Measurements from ENCODE around the gene NOBOX. TPM values are rescaled to one million over a fixed set of nuclear protein-coding genes. Genes with fewer than 3 reads are reported as not detected.

NOBOX gene
- total and polyA plus RNA-seq, 10 of the 15 experiments (the other 5 are each of a cell fraction or from before 2014, with no cell fraction given): not detected

DNA sequence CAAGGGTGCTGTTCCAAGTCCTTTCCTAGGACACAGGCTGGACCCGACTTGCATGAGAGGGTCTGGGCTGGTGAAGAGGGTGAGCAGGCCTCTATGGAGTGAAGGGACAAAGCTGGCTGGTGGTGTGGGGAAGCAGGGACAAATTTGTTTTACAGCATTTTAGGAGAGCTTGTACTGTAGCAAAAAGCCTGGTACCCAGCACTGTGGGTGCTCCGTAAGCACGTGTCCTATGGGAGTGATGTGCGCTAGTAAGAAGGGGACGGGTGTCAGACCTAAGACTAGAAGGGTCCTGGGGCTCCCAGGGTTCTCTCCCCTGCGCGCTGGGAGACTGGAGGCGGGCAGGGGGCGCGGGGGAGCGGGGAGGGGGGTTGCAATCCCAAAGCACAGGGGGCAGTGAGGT is 391 bp downstream of the NOBOX start (continued):
- TF ChIP-seq BHLHE40 (IDR thresholded peaks at IDR 0.05; ENCODE audit: borderline replicate concordance in 1 of 2, low read depth in 2 of 2, low read length in 1 of 2) (no peak), SKIL (IDR thresholded peaks at IDR 0.05; ENCODE audit: low read depth, poor library complexity, severe bottlenecking) (no peak)

DNA sequence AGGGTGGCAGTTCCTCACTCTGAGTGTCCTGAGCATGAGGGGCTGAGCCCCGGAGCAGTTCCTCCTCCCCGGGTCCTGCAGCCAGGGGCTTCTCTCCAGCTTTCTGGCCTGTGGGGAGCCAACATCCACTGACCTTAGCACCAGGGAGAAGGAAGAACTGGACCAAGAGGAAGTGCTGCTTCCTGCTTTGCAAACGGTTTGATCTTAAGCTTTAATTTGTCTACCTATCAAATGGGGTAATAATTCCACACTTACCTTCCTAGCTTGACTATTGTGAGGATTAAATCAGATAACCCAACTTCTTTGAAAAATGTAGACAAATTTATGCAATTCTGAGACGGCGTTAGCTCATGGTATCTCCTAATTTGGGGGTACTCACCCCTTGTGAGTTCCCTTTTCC is 2.0 kb downstream of the NOBOX start:
- BruUV-seq (replicated peaks): no TSS peak
- 22% methylated on average over 5 of the region's 5 CpGs for WGBS (ENCODE audit: insufficient coverage, insufficient replicate concordance, low lambda C conversion rate, missing lambda C conversion rate)
- FAIRE-seq: no peak
- ChIA-PET CTCF (interaction anchor here (1.6 kb wide), 1 partner anchor 10 kb away, joined by 5 read pairs; no protein-coding TSS in a partner anchor), POLR2A (no interaction called here), RAD21 (ENCODE audit: unreplicated experiment) (no interaction called here), SMC1A (ENCODE audit: uncharacterized antibody, unreplicated experiment) (interaction anchor here (1.4 kb wide), 1 partner anchor 9 kb away, joined by 3 read pairs; no protein-coding TSS in a partner anchor)
- H3K79me2 ChIP-seq (ENCODE audit: control insufficient read depth, insufficient read depth, low read length): no peaks in the 10 kb centered on the region
- no peak overlapping the region for H3K4me2 ChIP-seq (ENCODE audit: control insufficient read depth, insufficient read depth)
- H3K36me3 ChIP-seq (ENCODE audit: control insufficient read depth in 2 of 2, insufficient read depth in 2 of 2, low read length in 1 of 2): no peaks in the 10 kb centered on the region
- no peak overlapping the region for H3K9ac ChIP-seq (ENCODE audit: control insufficient read depth, insufficient read depth, low read length)
- H3K27ac ChIP-seq (ENCODE audit: control insufficient read depth, insufficient read depth): no peak overlapping the region
- H3K9me3 ChIP-seq (replicated peaks; ENCODE audit: control insufficient read depth, insufficient read depth, low read length): no peaks in the 10 kb centered on the region
- H3K27me3 ChIP-seq (replicated peaks in 1 of 2; ENCODE audit: control insufficient read depth in 2 of 2, insufficient read depth in 2 of 2, low read length in 1 of 2): no peaks in the 10 kb centered on the region; a peak in 1 of 4 replicates
- no peaks in the 10 kb centered on the region for H3K4me1 ChIP-seq (ENCODE audit: control insufficient read depth, insufficient read depth, low read length)
- H2AFZ ChIP-seq (ENCODE audit: control insufficient read depth, low read depth, low read length): no peak overlapping the region
- no peak overlapping the region for H3K4me3 ChIP-seq
- no peak for ATAC-seq
- intact Hi-C loops (cut with micrococcal nuclease; ENCODE audit: unreplicated experiment): no loop called here
- DNase-seq (ENCODE audit: low read depth, low spot score): no peak
- in situ Hi-C loops (cut with MboI): no loop called here
- H4K20me1 ChIP-seq (ENCODE audit: control insufficient read depth, insufficient read depth): no peaks in the 10 kb centered on the region
- no peak for TF ChIP-seq CREM (IDR thresholded peaks at IDR 0.05; ENCODE audit: low read depth)
- no peak for TF ChIP-seq NBN (IDR thresholded peaks at IDR 0.05)
- TF ChIP-seq CBX5 (IDR thresholded peaks at IDR 0.05; ENCODE audit: low read depth): no peak
- no peak for TF ChIP-seq E4F1 (IDR thresholded peaks at IDR 0.05; ENCODE audit: borderline replicate concordance, partially characterized antibody)
- no peak for TF ChIP-seq PAX5 (IDR thresholded peaks at IDR 0.05; ENCODE audit: borderline replicate concordance, low read depth, low read length)
- no peak for TF ChIP-seq IKZF2 (IDR thresholded peaks at IDR 0.05)
- no peak for TF ChIP-seq TARDBP (IDR thresholded peaks at IDR 0.05; ENCODE audit: borderline replicate concordance)
- TF ChIP-seq, protein P1, sequence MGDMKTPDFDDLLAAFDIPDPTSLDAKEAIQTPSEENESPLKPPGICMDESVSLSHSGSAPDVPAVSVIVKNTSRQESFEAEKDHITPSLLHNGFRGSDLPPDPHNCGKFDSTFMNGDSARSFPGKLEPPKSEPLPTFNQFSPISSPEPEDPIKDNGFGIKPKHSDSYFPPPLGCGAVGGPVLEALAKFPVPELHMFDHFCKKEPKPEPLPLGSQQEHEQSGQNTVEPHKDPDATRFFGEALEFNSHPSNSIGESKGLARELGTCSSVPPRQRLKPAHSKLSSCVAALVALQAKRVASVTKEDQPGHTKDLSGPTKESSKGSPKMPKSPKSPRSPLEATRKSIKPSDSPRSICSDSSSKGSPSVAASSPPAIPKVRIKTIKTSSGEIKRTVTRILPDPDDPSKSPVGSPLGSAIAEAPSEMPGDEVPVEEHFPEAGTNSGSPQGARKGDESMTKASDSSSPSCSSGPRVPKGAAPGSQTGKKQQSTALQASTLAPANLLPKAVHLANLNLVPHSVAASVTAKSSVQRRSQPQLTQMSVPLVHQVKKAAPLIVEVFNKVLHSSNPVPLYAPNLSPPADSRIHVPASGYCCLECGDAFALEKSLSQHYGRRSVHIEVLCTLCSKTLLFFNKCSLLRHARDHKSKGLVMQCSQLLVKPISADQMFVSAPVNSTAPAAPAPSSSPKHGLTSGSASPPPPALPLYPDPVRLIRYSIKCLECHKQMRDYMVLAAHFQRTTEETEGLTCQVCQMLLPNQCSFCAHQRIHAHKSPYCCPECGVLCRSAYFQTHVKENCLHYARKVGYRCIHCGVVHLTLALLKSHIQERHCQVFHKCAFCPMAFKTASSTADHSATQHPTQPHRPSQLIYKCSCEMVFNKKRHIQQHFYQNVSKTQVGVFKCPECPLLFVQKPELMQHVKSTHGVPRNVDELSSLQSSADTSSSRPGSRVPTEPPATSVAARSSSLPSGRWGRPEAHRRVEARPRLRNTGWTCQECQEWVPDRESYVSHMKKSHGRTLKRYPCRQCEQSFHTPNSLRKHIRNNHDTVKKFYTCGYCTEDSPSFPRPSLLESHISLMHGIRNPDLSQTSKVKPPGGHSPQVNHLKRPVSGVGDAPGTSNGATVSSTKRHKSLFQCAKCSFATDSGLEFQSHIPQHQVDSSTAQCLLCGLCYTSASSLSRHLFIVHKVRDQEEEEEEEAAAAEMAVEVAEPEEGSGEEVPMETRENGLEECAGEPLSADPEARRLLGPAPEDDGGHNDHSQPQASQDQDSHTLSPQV (IDR thresholded peaks at IDR 0.05): no peak
- no peak for TF ChIP-seq TCF3 (IDR thresholded peaks at IDR 0.05; ENCODE audit: borderline replicate concordance, insufficient read depth, low read depth, low read length)
- no peak for TF ChIP-seq YBX1 (IDR thresholded peaks at IDR 0.05)
- TF ChIP-seq ZBED1 (IDR thresholded peaks at IDR 0.05; ENCODE audit: borderline replicate concordance): no peak
- no peak for TF ChIP-seq POLR2AphosphoS2 (IDR thresholded peaks at IDR 0.05; ENCODE audit: low read depth, low read length)
- no peak for TF ChIP-seq YY1 (IDR thresholded peaks at IDR 0.05; ENCODE audit: low read depth, low read length)

All from GM12878 (cell line).